Hematopoietic multipotent progenitor cell treated with erythropoietin and hydrocortisone succinate and interleukin-3 and kit ligand, for 8 days (in vitro differentiated cells): ENCODE results near the gene CCL18.
"Not testable (repeated sequence)": the region's sequence is repeated elsewhere in the genome, so short reads cannot be mapped to it uniquely, and the experiment has no call there.

Experiments used
- DNase-seq: peaks from one replicate; pipeline ENCODE4 v3.0.0-alpha.2; 2015

Gene CCL18

GRCh38 chr17:36072431-36073121, 8.5 kb downstream of the CCL18 start:
- DNase-seq = peak; percentile 88

- DNase-seq = no peak
Measured at GRCh38 chr17:36074365-36074764, 10.3 kb downstream of the CCL18 start.

DNA sequence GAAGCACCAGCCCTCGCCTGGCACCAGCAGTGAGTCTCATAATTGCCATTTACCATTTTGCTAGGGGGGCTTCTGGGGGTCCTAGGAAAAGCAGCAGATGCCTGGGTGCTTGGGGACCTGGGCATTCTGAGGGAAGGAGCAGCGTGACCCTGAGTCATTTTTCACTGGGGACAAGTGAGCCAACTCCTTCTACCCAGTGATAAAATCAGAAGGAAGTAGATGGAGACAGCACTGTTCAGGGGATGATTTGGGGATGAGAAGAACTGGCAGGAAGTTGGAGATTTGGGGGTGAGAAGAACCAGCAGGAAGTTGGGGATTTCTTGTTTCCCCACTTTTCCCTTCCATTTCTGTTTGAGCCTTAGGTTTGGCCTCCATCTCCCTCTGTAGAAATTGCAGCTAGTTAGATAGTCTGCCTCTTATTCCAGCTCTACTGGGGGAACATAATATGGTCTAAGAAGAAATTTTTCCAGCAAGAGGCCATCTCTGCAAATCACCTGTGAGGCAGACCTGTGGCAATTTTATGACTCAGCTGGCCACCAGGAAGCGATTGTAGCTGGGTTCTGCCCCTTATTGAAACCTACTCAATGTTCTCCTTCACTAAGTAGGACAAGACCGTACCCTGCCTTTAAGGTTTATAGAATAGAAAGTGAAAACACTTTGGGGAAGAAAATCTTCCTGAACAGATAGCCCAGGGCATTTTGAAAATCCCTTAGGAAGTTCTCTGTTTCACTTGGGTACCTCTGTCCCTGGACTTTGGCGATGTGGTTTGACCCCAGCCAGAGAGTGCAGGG, 17.8 kb downstream of the CCL18 start:
- DNase-seq = not testable (repeated sequence)

DNA sequence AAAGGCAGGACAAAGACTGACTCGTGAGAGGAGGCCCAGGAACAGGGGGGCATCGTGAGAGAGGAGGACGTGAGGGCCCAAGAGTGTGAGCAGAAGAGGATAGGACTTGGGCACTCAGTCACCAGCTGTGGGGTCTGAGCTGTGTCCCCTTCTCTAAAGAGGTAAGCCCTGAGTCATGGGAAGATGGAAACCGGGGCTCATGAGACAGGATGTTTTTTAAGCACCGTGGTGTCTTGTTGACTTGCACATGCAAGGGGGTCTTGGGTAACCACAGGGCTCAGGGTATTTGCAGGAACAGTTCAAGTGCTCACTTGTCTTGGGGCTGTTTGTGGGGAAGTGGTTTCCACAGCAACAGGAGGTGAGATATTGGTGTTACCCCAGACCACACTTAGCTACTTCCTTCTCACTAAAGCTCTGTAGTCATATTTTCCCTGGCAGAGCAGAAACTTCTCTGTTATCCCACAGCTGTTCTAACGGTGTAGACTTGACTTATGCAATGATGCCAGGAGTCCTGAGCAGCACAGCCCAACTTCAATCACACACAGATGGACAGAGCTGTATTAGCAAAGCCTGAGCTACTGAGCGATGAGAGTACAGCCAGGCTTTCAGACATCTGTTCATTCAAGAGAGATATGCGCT, 18.5 kb downstream of the CCL18 start:
- DNase-seq = peak; percentile 38

DNA sequence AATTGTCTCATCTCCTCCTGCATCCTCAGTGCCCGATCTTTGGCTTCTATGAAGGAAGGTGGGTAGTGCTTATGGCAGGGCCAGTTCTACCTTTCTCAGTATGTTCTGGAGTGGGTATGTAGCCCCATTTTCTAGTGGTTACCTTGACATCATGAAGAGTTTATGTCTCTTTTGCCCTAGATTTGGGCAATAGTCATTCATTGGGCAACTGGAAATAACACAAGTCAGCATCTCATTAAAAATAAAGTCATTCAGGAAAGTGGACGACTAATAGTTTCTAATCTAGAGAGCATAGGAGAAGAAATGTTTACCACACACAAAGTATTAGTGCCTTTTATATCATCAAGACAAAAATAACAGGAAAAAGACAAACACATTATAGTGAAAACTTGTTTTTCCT, 19.6 kb downstream of the CCL18 start:
- DNase-seq = not testable (repeated sequence)

- no peak for DNase-seq
Measured at GRCh38 chr17:36085765-36086164, 21.7 kb downstream of the CCL18 start.

DNA sequence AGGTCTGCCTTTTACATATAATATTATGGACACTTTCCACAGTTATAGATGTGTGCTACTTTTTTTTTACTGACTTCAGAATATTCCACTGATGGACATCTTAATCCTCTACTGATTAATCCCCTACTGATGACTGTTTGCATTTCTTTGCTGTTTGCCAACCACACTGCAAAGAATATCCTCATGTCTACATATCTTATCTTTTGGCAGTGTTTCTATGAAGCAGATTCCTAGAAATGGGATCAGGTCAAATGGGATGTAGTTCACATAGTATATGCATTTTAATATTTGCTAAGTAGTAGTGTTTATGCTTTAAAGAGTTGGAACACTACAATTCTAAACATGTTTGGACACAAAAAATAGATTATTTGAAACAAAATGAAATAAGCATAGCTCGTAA, 22.7 kb downstream of the CCL18 start:
- DNase-seq = no peak

DNA sequence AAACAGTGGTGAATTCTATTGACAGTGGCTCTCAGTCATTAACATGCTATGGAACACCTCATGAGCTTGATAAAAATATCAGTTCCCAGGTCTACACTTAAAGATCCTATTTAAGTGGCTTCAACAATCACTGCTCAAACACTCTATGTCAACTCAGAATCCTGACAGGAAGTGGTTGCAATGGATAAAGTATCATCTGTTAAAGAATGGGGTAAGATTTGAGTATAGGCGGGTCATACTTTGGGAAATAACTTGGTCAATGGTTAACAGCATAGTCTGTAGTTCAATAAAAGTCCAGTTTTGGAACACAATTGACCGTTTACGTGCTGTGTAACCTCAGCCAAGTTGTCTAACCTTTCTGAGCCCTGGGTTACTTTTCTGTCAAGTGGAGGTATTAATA, 23.4 kb downstream of the CCL18 start:
- not testable (repeated sequence) for DNase-seq

DNA sequence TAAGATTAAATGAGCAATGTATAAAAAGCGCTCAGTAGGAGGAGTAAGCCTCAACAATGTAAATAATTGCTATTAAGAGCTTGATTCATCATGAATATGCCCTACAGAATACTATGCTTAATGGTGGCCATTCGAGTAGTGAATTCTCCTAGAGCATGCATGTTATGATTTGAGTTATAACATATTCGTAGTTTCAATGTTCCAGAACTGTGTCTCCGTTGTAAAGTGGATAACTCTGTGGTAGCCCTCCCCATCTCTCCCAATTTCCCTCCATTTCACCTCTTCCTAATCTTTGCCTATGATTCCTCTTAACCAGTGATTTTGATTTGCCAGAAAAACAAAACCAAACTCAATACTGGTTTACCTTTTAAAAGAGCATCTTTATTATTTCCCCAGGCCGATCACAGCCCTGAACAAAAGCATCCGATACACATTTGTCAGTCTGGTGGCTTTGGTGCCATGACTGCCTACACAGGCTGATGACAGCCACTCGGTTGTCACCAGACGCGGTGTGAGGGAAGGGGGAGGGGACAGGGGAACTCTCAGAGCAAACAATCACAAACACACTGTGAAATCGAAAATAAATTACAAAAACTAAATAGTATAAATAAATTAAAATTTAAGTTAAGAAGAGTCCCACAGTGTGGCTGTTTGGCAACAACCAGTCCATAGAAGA, 24.0 kb downstream of the CCL18 start:
- DNase-seq = not testable (repeated sequence)

- no peak for DNase-seq
Measured at GRCh38 chr17:36088670-36089338, 24.7 kb downstream of the CCL18 start.

DNA sequence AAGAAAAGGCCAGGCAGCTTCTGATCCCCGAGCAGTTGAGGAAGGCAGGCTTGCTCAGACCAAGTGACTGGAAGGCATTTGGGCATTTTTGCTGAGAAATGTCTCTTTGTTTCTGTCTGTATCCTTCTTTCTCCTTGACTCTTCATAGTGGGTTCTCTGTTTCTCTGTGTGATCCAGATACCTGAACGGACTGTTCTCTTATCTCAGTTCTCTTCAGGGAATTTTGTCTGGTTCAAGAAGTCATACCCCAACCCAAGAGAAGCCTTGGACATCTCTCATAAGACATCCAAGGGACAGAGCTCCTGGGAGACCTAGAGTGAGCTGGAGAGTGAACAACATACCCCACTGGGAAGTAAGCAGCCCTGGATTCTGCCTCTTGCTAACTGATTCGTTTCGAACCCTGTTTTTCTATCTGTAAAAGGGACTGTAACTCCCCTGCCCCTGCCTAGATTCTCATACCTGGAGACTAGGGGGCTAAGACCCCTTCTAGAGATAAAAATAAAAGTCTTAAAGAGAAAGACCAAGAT, 25.3 kb downstream of the CCL18 start:
- no peak for DNase-seq

GRCh38 chr17:36089888-36090836, 26.1 kb downstream of the CCL18 start, which contains the start of gene CCL3:
TSS of gene CCL3 (minus strand) at chr17:36090143. CDS start at chr17:36090058, 85 bp downstream.
- DNase-seq = no peak

DNA sequence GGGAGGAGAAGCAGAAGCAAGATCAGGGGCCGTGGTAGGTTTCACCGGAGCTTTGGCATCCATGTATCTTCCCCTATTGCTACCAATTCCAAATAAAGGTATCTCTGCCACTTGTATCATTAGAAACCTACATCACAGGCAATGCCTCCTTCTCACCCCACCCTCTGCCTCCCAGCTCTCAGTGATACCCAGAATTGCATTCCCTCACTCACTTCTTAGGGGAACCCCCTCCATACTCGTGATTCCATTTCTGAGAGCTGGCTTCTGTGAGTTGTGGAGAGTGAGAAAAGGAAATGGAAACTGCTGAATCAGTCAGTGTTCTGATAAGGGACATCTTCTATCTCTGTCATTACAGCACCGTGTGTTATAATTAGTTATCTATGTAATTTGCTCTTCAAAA, 28.2 kb downstream of the CCL18 start:
- peak; percentile 74 for DNase-seq

- not testable (repeated sequence) for DNase-seq
Measured at GRCh38 chr17:36092715-36093114, 28.6 kb downstream of the CCL18 start.

DNA sequence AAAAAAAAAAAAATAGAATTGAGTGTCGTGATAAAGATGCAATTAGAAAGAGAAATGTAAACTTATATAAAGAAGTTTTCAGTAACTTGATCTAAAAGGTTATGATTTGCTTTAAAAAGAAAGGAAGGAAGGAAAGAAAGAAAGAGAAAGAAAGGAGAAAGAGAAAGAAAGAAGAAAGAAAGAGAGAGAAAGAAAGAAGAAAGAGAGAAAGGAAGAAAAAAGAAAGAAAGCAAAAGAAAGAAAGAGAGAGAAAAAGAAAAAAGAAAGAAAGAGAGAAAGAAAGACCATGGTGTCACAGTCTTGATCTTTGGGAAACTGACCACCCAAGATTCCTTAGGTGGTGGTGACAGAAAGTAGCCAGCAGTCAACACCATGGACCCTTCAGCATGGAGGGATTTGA, 30.2 kb downstream of the CCL18 start:
- DNase-seq = no peak

GRCh38 chr17:36094746-36095145, 30.7 kb downstream of the CCL18 start:
- peak; percentile 8 for DNase-seq

GRCh38 chr17:36095992-36096391, 31.9 kb downstream of the CCL18 start:
- DNase-seq = no peak

DNA sequence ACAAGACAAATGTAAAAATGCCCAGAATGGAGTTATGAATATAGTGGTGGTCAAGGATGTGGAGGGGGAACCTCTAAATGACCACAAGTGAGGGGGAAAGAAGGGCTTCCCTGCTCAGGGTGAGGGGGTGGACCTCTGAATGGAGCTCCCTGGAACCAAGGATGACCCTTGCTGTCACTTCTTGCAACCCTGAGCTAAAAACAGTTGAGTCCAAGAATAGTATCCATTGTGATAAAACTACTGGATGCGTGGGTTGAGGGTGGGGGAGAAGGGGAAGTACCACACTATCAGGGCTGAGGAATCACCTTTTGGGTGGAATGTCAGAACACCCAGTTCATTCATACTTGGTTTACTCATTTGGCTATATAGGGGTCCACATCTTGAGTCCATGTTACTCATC, 34.9 kb downstream of the CCL18 start:
- DNase-seq = not testable (repeated sequence)

GRCh38 chr17:36103401-36103975, 39.4 kb downstream of the CCL18 start, which contains the start of gene CCL4:
TSS of gene CCL4 (plus strand) at chr17:36103827. CDS start at chr17:36103906, 79 bp downstream.
- not testable (repeated sequence) for DNase-seq

GRCh38 chr17:36104246-36104645, 40.2 kb downstream of the CCL18 start:
- not testable (repeated sequence) for DNase-seq
